NCI-H82 treated with DMSO at 0.1 percent for 48 hours (cell line): ENCODE results near the gene SRSF4.
"Not testable (repeated sequence)": the region's sequence is repeated elsewhere in the genome, so short reads cannot be mapped to it uniquely, and the experiment has no call there.

Source experiments
- DNase-seq: peaks from one replicate; lab custom pipeline; 2025; ENCODE audit not compliant: unreplicated experiment; lab: John Stamatoyannopoulos, UW

The SRSF4 gene

GRCh38 chr1:29166291-29166878 is 15.3 kb downstream of the SRSF4 start:
- no peak for DNase-seq

GRCh38 chr1:29164588-29164987 is 17.1 kb downstream of the SRSF4 start:
- DNase-seq: no peak

GRCh38 chr1:29162476-29163138 is 19.1 kb downstream of the SRSF4 start:
- DNase-seq: no peak

GRCh38 chr1:29162025-29162424 is 19.7 kb downstream of the SRSF4 start:
- DNase-seq: no peak

- no peak for DNase-seq
These were observed 21.9 kb downstream of the SRSF4 start for GRCh38 chr1:29159773-29160172.

GRCh38 chr1:29157269-29157601 is 24.5 kb downstream of the SRSF4 start:
- DNase-seq: no peak

- DNase-seq: no peak
These were observed 25.0 kb downstream of the SRSF4 start for GRCh38 chr1:29156543-29157268.

GRCh38 chr1:29152046-29152805 is 29.5 kb downstream of the SRSF4 start:
- no peak for DNase-seq

GRCh38 chr1:29150346-29150745 is 31.4 kb downstream of the SRSF4 start:
- not testable (repeated sequence) for DNase-seq

- no peak for DNase-seq
These were observed 32.8 kb downstream of the SRSF4 start for GRCh38 chr1:29148656-29149491.

GRCh38 chr1:29145739-29146437 is 35.8 kb downstream of the SRSF4 start:
- DNase-seq: no peak

GRCh38 chr1:29144178-29144577 is 37.5 kb downstream of the SRSF4 start:
- DNase-seq: no peak

GRCh38 chr1:29142714-29143113 is 39.0 kb downstream of the SRSF4 start:
- no peak for DNase-seq

- DNase-seq: no peak
These were observed 45.2 kb downstream of the SRSF4 start for GRCh38 chr1:29136391-29136915.

- no peak for DNase-seq
These were observed 47.0 kb downstream of the SRSF4 start for GRCh38 chr1:29134695-29135028.

GRCh38 chr1:29133861-29134694 is 47.6 kb downstream of the SRSF4 start:
- no peak for DNase-seq

GRCh38 chr1:29131056-29131455 is 50.6 kb downstream of the SRSF4 start:
- DNase-seq: not testable (repeated sequence)

- no peak for DNase-seq
These were observed 51.8 kb downstream of the SRSF4 start for GRCh38 chr1:29129916-29130315.

GRCh38 chr1:29128739-29129138 is 53.0 kb downstream of the SRSF4 start:
- DNase-seq: no peak
